GM18907 (cell line): Measurements from ENCODE around the gene CTNNA3.
"Not testable (repeated sequence)": the region's sequence is repeated elsewhere in the genome, so short reads cannot be mapped to it uniquely, and the experiment has no call there.

Experiments
- ATAC-seq: cut with Tn5 transposase; IDR thresholded peaks from one replicate; pipeline ENCODE4 v1.9.1; 2021; ENCODE audit warnings: mild to moderate bottlenecking, moderate library complexity; ENCODE audit not compliant: unreplicated experiment

CTNNA3 gene

GRCh38 chr10:67696029-67696428 lies at the start of gene CTNNA3:
CTNNA3 (minus strand) TSS chr10:67696195.
- peak; percentile 50 for ATAC-seq

GRCh38 chr10:67735430-67735829 lies 39.4 kb upstream of the CTNNA3 start:
- no peak for ATAC-seq

- ATAC-seq: no peak
Observed at GRCh38 chr10:67733511-67733910, 37.5 kb upstream of the CTNNA3 start.

GRCh38 chr10:67725567-67725966 lies 29.6 kb upstream of the CTNNA3 start:
- no peak for ATAC-seq

- ATAC-seq: no peak
Observed at GRCh38 chr10:67723601-67724000, 27.6 kb upstream of the CTNNA3 start.

GRCh38 chr10:67722113-67722512 lies 26.1 kb upstream of the CTNNA3 start:
- peak; percentile 75 for ATAC-seq

GRCh38 chr10:67716455-67716854 lies 20.5 kb upstream of the CTNNA3 start:
- ATAC-seq: not testable (repeated sequence)

GRCh38 chr10:67705921-67706320 lies 9.9 kb upstream of the CTNNA3 start:
- no peak for ATAC-seq

- ATAC-seq: not testable (repeated sequence)
Observed at GRCh38 chr10:67699613-67700270, 3.7 kb upstream of the CTNNA3 start.

GRCh38 chr10:67698164-67698563 lies 2.2 kb upstream of the CTNNA3 start:
- ATAC-seq: no peak

- ATAC-seq: peak; percentile 87
Observed at GRCh38 chr10:67697724-67698131, 1.7 kb upstream of the CTNNA3 start.

GRCh38 chr10:67696679-67697078 lies 684 bp upstream of the CTNNA3 start:
- no peak for ATAC-seq

- ATAC-seq: no peak
Observed at GRCh38 chr10:67695555-67695954, 440 bp downstream of the CTNNA3 start.

- ATAC-seq: not testable (repeated sequence)
Observed at GRCh38 chr10:67691861-67692260, 4.1 kb downstream of the CTNNA3 start.

GRCh38 chr10:67690540-67690939 lies 5.5 kb downstream of the CTNNA3 start:
- ATAC-seq: not testable (repeated sequence)

- ATAC-seq: not testable (repeated sequence)
Observed at GRCh38 chr10:67684140-67684539, 11.9 kb downstream of the CTNNA3 start.

GRCh38 chr10:67678335-67678974 lies 17.5 kb downstream of the CTNNA3 start:
- ATAC-seq: peak; percentile 80

GRCh38 chr10:67676208-67676825 lies 19.7 kb downstream of the CTNNA3 start:
- ATAC-seq: no peak

GRCh38 chr10:67670401-67670800 lies 25.6 kb downstream of the CTNNA3 start:
- no peak for ATAC-seq

GRCh38 chr10:67669978-67670377 lies 26.0 kb downstream of the CTNNA3 start:
- no peak for ATAC-seq

- ATAC-seq: no peak
Observed at GRCh38 chr10:67668448-67668847, 27.5 kb downstream of the CTNNA3 start.

- no peak for ATAC-seq
Observed at GRCh38 chr10:67667035-67667425, 29.0 kb downstream of the CTNNA3 start.
